Activated T-helper 1 cell treated with anti-CD3 and anti-CD28 coated beads, Interleukin-2, amount 50 U/mL, for 16 hours (primary cell): ENCODE results near the gene ELFN2.
"Not testable (repeated sequence)": the region's sequence is repeated elsewhere in the genome, so short reads cannot be mapped to it uniquely, and the experiment has no call there.

Experiments used
- DNase-seq, 2 donors: peaks; one replicate each; pipeline ENCODE4 v3.0.0-alpha.2; 2020; ENCODE audit warnings: low read depth in 1 of 2, low spot score in 1 of 2

Gene ELFN2

GRCh38 chr22:37411655-37412054 lies 15.6 kb downstream of the ELFN2 start:
- DNase-seq, result no peak

- no peak for DNase-seq
Measured at GRCh38 chr22:37410174-37411055, 16.9 kb downstream of the ELFN2 start.

DNA sequence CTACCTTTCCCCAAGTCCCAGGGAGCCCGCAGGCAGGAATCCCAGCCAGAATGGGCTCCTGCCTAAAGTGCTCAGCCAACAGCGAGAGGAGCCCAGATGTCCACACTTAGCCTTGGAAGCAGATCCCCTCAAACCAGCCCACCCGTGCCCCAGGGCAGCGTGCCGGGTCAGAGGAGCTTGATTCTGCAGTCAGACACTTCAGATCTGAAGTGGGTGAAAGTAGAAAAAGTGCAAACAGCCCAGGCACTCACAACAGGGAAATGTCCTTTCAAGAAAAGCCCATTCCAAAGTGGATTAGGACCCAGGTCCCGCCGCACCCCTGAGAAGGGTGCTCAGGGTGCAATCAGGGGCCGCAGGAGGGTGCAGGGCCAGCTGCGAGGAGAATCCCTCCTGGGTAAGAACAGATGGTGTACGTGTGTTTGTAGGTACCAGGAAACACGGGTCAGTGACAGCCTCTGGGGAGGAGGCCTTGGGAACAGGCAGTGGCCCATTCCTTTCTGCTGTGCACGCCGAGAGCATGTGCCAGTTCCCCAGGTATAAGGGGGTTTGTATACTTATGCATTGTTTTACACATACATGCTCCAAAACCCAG lies 17.7 kb downstream of the ELFN2 start:
- DNase-seq, result no peak

- DNase-seq, result no peak
Measured at GRCh38 chr22:37409031-37409430, 18.2 kb downstream of the ELFN2 start.

DNA sequence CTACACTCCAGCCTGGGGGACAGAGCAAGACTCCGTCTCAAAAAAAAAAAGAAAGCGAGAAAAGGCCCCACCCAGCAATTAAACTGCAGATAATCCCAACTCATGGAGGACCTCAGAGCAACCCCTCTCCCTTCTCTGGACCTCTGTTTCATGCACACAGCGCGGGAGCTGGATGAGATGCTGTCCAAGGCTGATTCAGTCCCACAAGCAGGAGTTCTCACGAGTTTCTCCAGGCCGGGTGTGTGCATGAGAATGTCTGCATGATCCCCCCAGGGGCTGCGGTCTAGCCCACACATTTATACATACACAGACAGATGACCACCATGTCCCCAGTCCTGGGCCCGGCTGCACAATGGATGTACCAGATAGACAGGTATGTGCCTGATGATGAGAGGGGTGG lies 19.4 kb downstream of the ELFN2 start:
- no peak for DNase-seq

- no peak for DNase-seq
Measured at GRCh38 chr22:37406441-37407235, 20.6 kb downstream of the ELFN2 start.

- no peak for DNase-seq
Measured at GRCh38 chr22:37404091-37404490, 23.2 kb downstream of the ELFN2 start.

DNA sequence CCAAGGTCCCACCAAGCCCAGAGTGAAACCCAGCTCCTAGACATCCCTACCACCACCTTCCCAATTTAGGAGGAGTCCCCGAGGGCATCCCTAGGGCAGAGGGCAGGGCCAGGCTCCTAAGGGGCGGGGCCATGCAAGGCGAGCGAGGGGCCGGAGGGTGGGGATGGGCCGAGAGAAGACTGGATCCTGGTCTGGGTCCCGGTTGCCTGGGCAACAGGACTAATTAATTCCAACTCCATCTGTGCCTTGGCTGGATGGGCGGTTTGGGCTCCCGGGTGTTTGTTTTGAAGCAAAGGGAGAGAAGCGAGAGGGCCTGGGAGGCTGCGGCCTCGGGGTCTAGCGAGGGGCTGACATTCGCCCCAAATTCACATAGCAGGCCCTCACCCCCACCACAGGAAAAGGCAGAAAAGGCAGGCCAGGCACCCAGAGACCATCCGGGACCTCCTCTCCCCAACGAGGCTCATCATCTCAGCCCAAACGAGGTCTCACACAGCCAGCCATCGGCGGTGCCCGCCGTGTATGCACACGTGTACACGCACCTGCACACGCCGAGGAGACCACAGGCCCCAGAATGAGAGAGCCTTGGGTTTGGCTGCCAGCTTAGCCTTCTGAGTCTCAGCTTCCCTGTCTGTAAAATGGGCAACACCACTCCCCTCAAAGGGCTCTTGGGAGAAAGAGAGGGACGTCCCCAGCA lies 23.9 kb downstream of the ELFN2 start:
- DNase-seq, result no peak

DNA sequence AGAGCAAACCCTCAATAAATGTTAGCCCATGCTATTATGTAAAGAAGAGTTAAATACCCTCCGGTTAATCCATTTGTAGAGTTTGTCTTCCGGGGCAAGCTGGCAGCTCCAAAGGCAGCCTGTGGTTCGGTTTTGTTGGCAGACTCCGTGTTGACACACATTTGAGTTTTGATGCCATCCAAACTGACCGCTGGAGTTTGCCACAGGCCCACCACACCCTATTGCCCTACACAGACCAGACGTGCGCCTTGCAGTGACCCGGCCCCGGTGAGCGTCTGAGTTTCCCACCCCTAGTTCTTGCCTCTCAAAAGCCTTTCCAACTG lies 25.1 kb downstream of the ELFN2 start:
- no peak for DNase-seq

DNA sequence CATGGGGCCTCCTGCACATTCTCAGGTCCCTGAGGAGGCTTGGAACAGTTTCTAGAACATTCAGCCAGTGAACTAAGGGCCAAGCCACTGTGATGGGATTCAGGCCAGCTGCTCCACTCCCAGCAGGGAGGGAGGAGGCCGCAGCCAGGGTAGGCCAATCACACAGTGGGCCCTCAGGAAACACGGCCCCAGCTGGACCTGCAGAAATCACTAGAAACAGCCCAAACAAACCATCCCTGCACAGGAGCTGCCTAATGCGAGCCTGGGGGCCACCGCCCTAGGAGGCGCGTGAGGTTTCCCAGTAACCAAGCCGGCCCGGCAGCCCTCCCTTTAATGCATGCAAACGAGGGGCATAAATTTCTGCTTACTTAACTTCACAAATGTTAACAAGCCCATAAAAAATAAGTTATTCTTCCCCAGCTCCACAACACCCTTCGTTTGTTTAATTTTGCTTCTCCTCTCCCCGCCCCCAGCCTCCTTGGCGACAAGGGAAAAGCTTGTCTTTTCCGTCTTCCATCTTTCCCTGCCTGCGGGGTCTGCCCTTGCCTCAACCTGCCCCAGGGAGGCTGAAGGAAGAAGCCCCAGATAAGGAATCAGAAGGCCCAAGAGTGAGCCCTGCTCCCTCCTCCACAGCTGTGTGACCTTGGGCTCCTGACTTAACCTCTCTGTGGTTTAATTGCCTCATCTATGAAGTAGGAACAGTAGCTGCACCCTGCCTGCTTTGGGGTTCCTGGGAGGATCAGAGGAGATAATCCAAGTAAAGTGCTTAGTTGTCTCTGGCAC lies 25.7 kb downstream of the ELFN2 start:
- DNase-seq, result no peak

DNA sequence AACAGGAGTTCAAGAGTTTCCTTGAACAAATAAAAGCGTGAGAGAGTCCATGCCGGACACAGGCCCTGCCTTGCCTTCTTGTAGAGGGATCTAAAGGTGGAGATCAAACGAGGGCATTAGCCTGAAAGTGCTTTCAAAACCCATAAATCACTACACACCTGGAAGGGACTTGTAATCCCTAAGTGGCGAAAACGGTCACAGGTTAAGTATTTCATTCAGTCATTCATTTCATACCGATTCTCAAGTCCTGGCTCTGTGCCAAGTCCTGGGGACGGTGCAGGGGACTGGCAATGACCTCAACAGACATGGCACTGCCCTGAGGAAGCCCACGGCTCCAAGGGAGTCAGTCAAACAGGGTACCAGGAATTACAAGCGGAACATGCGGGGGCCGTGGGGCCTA lies 26.6 kb downstream of the ELFN2 start:
- DNase-seq, result no peak

DNA sequence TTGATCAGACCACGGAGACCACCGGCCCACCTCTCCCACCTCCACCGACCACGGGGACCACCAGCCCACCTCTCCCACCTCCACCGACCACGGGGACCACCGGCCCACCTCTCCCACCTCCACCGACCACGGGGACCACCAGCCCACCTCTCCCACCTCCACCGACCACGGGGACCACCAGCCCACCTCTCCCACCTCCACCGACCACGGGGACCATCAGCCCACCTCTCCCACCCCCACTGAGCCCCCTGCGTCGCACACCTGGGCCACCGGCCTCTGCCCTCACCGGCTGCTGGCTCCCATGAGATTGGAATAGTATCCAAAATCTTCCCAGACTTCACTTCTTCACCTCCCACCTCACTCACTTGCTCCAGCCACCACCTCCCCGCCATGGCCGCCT lies 27.8 kb downstream of the ELFN2 start:
- not testable (repeated sequence) for DNase-seq

DNA sequence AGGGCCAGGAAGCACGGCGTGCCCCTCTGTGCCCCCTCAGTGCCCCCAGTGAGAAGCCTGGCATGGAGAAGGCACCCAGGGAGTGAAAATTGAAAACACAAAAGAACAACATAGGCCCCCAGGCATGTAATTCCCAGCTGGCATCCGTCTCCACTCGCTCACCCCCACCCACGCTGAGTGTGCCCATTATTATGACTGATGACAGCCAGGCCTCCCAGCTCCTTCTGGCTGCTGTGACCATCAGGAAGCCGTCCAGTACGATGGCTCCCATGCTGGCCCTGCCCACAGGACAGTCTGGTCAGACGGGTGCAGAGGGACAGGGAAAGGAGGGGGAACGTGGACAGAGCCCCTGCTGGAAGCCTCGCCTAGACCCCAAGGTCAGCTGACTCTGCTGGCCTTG lies 30.1 kb downstream of the ELFN2 start:
- DNase-seq, result no peak

DNA sequence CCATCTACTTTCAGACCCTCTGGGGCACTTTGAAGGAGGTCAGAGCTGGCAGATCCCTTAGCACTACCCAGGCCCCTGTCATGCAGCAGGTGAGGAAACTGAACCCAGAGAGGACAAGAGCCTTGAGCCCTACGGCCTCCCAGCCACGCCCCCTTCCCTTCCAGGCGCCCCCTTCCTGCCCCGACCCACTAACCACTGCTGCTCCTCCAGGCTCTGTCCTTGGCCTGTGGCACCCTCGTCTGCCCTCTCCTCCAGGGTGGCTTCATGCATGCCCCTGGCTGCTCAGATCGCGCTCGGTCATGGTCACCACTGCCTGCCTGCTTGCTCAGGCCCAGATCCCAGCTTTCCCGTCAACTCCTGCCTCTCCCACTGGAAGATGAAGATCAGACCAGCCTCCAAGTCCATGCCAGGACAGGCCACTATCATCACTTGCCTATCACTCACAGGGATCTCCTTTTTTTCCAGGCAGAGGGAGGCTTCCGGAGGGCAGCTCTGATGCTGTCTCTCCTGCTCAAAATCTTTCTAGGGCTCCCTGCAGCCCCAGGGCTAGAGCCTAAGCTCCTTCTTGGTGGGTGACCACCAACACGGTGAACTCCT lies 30.7 kb downstream of the ELFN2 start:
- no peak for DNase-seq

- no peak for DNase-seq
Measured at GRCh38 chr22:37394341-37394740, 32.9 kb downstream of the ELFN2 start.

GRCh38 chr22:37393746-37394145 lies 33.5 kb downstream of the ELFN2 start:
- DNase-seq, result no peak

DNA sequence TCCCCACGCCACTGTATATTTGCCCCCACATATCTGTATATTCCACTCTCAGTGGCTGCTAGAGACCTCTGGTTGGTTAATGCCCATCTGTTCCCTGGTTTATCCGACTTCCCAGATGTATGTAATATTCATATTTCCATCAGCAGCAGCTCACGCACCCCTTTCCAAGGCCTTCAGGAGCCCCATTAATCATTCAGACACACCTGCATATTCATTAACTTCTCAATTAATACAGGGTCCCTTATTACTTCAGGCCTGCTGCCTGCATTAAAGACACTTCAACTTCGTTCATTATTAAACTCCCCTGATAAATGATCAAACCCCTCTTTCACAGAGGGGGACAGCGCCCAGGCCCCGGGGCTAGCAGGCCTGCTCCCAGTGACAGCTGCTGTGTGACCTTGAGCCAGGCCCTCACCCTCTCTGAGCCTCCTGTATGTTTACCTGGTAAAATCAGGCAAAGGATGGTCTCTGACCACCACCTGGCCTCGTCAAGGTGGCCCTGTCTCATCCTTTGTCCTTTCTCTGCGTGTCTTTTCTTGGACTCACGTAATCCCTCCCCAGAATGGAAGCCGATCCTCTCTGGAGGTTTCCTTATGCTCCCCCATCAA lies 34.5 kb downstream of the ELFN2 start:
- no peak for DNase-seq

DNA sequence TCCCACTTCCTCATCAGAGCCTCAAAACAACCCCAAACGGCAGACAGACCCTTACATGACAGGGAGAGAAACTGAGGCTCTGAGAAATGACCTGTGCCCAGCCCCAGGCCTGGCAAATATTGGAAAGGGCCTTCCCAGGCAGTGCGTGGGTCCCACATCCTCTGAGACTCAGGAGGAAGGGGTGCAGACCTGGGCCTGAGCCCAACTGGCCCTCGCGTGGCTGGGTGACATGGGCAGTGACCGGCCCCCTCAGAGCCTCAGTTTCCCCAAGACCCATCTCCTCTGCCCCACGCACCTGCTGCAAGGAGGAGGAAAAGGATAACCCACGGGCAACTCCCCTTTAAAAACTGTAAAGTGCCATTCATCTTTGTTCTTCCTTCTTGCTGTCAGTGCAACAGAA lies 35.6 kb downstream of the ELFN2 start:
- DNase-seq, result no peak

DNA sequence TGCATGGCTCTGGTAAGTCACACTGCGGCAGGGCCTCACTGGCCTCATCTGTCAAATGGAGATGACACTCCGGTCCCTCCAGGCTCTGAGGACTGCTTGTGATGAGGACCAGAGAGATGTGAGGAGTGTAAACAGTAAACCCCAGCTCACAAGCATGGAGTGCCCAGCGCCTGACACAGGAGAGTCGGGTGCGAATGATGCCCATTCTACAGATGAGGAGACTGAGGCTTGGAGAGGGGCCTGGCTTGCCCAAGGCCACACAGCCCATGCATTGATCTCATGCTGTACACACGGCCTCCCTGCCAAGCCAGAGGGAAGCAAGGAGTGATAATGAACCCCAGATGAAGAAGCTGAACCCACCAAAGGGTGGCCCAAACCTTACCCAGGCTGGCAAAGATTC lies 37.2 kb downstream of the ELFN2 start:
- DNase-seq, result no peak

- no peak for DNase-seq
Measured at GRCh38 chr22:37388538-37388937, 38.7 kb downstream of the ELFN2 start.
